Measurements from ENCODE around the gene PRKG1. TPM values are rescaled to one million over a fixed set of nuclear protein-coding genes. Genes with fewer than 3 reads are reported as not detected.

The PRKG1 gene
- total and polyA plus RNA-seq, 2 donors (not counting 1 experiment from before 2014, with no cell fraction given): not detected

GRCh38 chr10:52261362-52261761, 1187.1 kb downstream of the PRKG1 start:
- Mint-ChIP-seq H3K27ac (no peak overlapping the region), H3K27me3 (no peaks in the 10 kb centered on the region), H3K4me1 (no peaks in the 10 kb centered on the region), H3K9me3 (ENCODE audit: insufficient read depth) (no peaks in the 10 kb centered on the region), H3K4me3 (no peak overlapping the region)
- no peak overlapping the region for H3K27ac ChIP-seq (ENCODE audit: low read length in 2 of 2)
- H4K20me1 ChIP-seq (ENCODE audit: control insufficient read depth, insufficient read depth, low read length, poor library complexity, severe bottlenecking): no peaks in the 10 kb centered on the region
- H2AFZ ChIP-seq (ENCODE audit: insufficient read depth, low read depth, low read length, poor library complexity, severe bottlenecking): no peak overlapping the region
- H3K36me3 ChIP-seq (replicated peaks in 1 of 2; ENCODE audit: control extremely low read depth in 1 of 2, control insufficient read depth in 1 of 2, extremely low read depth in 1 of 2, insufficient read depth in 2 of 2, low read length in 1 of 2): no peaks in the 10 kb centered on the region
- ChIA-PET POLR2A (no interaction called here), CTCF (interaction anchor here (1.3 kb wide), 1 partner anchor 45 kb away, joined by 3 read pairs; no protein-coding TSS in a partner anchor)
- DNase-seq (no peak), ATAC-seq (ENCODE audit: low read depth) (no peak)
- H3K9ac ChIP-seq (ENCODE audit: low read length): no peak overlapping the region
- peaks cover 0 to 1% (median 0%) of the 10 kb centered on the region in 3 donors for H3K9me3 ChIP-seq (ENCODE audit: control extremely low read depth in 1 of 3, control insufficient read depth in 2 of 3, insufficient read depth in 1 of 3, low read length in 2 of 3)
- no peaks in the 10 kb centered on the region for H3K27me3 ChIP-seq (replicated peaks in 1 of 4; ENCODE audit: control extremely low read depth in 1 of 4, control insufficient read depth in 3 of 4, insufficient read depth in 4 of 4, low read length in 3 of 4)
- no peaks in the 10 kb centered on the region for H3K79me2 ChIP-seq (ENCODE audit: control insufficient read depth, insufficient read depth, low read length)
- H3K4me2 ChIP-seq (replicated peaks; ENCODE audit: low read depth, low read length, poor library complexity, severe bottlenecking): no peak overlapping the region
- no peaks in the 10 kb centered on the region for H3K4me1 ChIP-seq (ENCODE audit: control insufficient read depth in 2 of 2, insufficient read depth in 2 of 2, low read length in 2 of 2)
- intact Hi-C loops (cut with micrococcal nuclease): no loop called here
- 100% methylated on average over 1 of the region's 1 CpG for WGBS (ENCODE audit: insufficient coverage)
- TF ChIP-seq EZH2 (IDR thresholded peaks at IDR 0.05; ENCODE audit: borderline replicate concordance, insufficient read depth, low read depth, low read length, poor library complexity, severe bottlenecking): no peak
- TF ChIP-seq, protein P1, sequence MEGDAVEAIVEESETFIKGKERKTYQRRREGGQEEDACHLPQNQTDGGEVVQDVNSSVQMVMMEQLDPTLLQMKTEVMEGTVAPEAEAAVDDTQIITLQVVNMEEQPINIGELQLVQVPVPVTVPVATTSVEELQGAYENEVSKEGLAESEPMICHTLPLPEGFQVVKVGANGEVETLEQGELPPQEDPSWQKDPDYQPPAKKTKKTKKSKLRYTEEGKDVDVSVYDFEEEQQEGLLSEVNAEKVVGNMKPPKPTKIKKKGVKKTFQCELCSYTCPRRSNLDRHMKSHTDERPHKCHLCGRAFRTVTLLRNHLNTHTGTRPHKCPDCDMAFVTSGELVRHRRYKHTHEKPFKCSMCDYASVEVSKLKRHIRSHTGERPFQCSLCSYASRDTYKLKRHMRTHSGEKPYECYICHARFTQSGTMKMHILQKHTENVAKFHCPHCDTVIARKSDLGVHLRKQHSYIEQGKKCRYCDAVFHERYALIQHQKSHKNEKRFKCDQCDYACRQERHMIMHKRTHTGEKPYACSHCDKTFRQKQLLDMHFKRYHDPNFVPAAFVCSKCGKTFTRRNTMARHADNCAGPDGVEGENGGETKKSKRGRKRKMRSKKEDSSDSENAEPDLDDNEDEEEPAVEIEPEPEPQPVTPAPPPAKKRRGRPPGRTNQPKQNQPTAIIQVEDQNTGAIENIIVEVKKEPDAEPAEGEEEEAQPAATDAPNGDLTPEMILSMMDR (IDR thresholded peaks at IDR 0.05): no peak
- H3K4me3 ChIP-seq (ENCODE audit: control extremely low read depth in 1 of 5, extremely low read depth in 1 of 5, insufficient read depth in 1 of 5, low read depth in 2 of 5, low read length in 4 of 5): no peak overlapping the region

DNA sequence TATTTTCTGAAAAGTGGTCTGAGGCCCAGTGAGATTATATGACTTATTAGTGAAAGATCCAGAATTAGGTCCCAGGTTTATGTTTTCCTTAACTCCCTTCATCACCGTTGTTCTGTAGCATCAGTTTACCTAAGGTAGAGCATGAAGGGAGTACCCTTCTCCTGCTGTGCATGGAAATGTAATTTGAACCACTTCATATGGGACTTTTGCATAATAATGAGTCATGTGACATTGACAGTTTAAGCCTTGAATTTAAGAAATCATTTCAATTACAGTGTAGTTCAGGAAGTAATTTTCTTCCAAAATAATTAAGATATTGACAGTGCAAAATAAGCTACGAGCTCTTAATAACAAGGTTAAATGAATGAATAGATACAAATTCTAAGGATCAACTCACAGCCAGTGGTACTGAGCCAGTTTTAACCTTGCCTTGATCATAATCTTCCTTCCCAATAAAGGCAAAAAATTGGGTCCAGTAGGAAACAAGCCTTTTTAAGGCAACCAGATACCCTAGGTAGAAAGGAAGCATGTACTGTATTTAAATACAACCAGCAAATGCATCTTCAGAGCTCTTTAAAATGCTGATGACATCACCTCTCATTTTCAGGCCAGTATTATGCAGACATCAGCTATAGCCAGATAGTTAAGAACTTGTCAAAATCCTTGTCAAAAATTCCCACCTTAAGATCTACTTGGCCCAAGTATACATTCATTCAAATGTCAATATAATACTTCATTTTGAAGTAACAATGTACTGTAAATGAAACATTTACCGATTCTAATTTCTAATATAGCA, 1191.0 kb downstream of the PRKG1 start:
- no peaks in the 10 kb centered on the region for H4K20me1 ChIP-seq (ENCODE audit: control insufficient read depth, insufficient read depth, low read length, poor library complexity, severe bottlenecking)
- intact Hi-C loops (cut with micrococcal nuclease): no loop called here
- ATAC-seq (ENCODE audit: low read depth): no peak
- H3K4me2 ChIP-seq (replicated peaks; ENCODE audit: low read depth, low read length, poor library complexity, severe bottlenecking): no peak overlapping the region
- no peak overlapping the region for H3K27ac Mint-ChIP-seq
- no peaks in the 10 kb centered on the region for H3K4me1 ChIP-seq (ENCODE audit: control insufficient read depth in 2 of 2, insufficient read depth in 2 of 2, low read length in 2 of 2)
- WGBS (ENCODE audit: insufficient coverage): no CpG with 5 or more reads among the region's 3 CpGs
- H2AFZ ChIP-seq (ENCODE audit: insufficient read depth, low read depth, low read length, poor library complexity, severe bottlenecking): no peak overlapping the region
- H3K27ac ChIP-seq (ENCODE audit: low read length in 2 of 2): no peak overlapping the region
- TF ChIP-seq, protein P1 (IDR thresholded peaks at IDR 0.05): no peak
- no peak for TF ChIP-seq EZH2 (IDR thresholded peaks at IDR 0.05; ENCODE audit: borderline replicate concordance, insufficient read depth, low read depth, low read length, poor library complexity, severe bottlenecking)
- no peak overlapping the region for H3K4me3 ChIP-seq (ENCODE audit: control extremely low read depth in 1 of 5, extremely low read depth in 1 of 5, insufficient read depth in 1 of 5, low read depth in 2 of 5, low read length in 4 of 5)
- no peaks in the 10 kb centered on the region for H3K27me3 Mint-ChIP-seq
- no peaks in the 10 kb centered on the region for H3K9me3 Mint-ChIP-seq (ENCODE audit: insufficient read depth)
- H3K9me3 ChIP-seq (ENCODE audit: control extremely low read depth in 1 of 3, control insufficient read depth in 2 of 3, insufficient read depth in 1 of 3, low read length in 2 of 3): peaks cover 0 to 1% (median 0%) of the 10 kb centered on the region in 3 donors
- H3K36me3 ChIP-seq (replicated peaks in 1 of 2; ENCODE audit: control extremely low read depth in 1 of 2, control insufficient read depth in 1 of 2, extremely low read depth in 1 of 2, insufficient read depth in 2 of 2, low read length in 1 of 2): no peaks in the 10 kb centered on the region
- no peaks in the 10 kb centered on the region for H3K79me2 ChIP-seq (ENCODE audit: control insufficient read depth, insufficient read depth, low read length)
- POLR2A ChIA-PET: no interaction called here
- no peaks in the 10 kb centered on the region for H3K4me1 Mint-ChIP-seq
- no peaks in the 10 kb centered on the region for H3K27me3 ChIP-seq (replicated peaks in 1 of 4; ENCODE audit: control extremely low read depth in 1 of 4, control insufficient read depth in 3 of 4, insufficient read depth in 4 of 4, low read length in 3 of 4)
- no peak overlapping the region for H3K9ac ChIP-seq (ENCODE audit: low read length)
- DNase-seq: no peak
- H3K4me3 Mint-ChIP-seq: no peak overlapping the region
- CTCF ChIA-PET: no interaction called here

Data from B cell (primary cell).